GM21360 (cell line): ENCODE results near the gene GCK.

ENCODE experiments used
- ATAC-seq: cut with Tn5 transposase; IDR thresholded peaks from one replicate; pipeline ENCODE4 v1.9.1; 2021; ENCODE audit warnings: mild to moderate bottlenecking, moderate library complexity; ENCODE audit not compliant: unreplicated experiment

Gene GCK

DNA sequence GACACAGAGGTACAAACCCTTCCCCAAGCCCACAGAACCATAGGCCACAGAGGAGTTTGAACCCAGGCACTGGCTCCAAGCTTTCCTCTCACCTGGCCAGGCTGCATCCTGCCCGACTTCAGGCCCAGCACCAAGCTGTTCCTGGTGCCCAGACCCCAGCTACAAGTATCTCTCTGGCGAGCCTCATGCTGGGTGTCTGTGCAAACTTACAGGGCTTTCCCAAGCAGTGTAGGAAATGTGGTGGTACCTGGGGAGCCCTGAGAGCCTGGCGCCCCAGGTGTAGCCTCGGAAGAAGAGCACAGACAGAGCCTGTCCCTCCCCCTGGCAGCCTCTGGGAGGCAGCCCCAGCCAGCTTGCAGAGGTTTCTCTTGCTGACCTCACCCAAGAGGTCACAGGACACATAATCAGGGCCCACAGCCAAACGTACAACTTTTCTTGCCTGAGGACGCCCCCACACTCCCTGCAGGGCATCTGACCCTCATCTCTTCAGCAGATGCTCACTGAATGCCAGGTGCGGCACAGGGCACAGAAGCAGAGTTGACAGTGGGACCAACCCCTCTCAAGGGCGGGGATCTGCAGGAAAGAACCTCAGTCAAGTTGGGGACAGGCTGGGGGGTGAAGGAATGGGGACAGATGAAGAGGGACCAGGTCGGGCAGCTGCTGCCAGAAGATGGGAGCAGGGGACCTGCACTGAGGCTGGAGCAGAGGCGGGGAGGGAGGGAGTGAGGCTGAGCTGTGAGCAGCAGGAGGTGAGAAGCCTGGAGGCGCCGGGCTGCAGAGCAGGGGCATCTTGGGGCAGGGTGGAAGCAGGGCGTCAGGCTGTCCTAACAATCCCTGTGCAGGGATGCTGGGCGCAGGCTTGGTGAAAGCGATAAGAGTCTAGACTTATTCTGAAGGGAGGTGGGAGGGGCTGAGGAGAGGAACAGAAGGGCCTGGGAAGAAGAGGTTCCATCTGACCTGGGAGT is 31.8 kb downstream of the GCK start:
- no peak for ATAC-seq

DNA sequence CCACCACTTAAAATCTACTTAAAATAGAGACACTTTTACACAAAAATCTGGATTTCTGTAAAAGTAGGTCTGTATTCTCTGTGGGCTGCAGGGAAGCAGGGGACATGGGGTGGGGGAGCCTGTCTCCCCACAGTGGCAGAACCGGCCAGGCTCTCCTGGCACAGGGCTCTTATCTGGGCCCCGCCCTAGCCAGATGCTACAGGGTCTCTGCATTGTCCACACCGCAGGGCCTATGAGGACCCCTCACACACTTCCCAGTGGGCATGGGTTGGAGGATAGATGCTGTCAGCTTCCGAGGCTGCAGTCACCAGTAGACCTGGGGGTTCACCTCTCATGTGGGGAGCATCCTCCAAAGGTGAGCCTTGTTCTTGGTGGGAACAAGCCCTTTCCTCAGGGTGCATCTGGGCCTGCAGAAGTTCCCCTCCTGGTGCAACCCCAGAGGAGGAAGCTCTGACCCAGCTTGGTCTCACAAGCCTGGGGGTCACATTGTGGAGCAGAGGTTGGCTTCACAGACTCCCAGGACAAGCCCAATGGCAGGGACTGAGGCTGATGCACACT is 32.7 kb downstream of the GCK start:
- ATAC-seq, result no peak

DNA sequence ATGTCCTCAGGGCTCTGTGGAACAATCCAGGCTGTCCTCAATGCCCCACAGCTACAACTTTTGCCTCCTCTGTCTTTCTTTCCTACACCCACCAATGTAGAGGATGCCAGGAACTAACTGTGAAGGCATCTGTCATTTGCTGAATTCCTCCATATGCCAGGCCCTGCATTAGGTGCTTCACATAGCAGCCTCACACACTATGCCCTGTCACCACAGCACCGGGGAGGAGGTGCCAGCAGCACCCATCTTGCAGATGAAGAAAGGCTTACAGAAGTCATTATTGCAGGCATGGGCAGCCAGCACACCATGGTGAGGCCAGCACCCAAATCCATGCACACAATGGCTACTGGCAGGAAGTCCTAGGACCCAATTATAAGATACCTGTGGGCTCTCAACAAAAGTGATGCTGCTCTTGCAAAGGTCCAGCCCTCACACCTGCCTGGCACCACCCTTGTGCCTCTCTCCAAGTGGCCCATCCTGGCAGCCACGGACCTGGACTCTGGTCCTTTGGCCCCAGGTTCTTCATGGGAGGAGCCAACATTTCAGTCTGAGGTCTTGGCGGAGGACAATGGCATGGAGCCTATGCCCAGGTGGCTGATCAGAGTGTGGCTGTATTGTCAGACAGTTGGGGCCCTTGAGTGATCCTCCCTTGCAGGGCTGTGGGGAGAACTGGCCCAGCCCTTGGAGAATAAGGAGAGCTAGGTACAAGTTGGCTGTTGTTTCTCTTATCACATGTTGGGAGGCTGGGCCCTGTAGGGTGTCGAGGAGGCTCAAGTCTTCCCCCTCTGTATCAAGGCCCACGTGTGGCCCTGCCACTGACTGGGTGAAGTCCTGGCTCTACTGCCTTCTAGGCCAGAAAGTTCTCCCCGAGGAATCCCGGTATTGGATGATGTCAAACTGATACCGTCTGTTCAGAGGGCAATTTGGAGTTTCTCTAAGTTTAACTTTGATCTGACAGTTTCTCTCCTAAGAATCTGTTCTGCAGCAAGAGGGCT is 33.8 kb downstream of the GCK start:
- ATAC-seq, result no peak

DNA sequence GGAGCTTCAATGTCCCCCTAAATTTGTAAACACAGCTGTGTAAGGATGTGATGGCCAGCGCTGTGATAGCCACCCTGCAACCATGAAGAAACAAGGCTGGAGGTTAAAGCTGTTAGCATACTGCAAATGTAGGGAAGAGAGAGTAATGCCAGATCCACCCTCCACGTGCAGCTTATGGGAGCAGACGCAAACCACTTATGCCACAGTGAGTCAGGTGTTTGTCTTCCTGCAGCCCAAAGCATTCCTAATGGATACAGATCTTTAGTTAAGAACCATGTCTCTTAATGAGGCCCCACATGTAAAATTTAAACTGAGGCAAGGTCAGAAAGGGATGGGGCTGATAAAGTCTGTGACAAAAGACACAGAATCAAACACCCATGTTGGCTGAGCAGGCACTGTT is 34.5 kb downstream of the GCK start:
- no peak for ATAC-seq

DNA sequence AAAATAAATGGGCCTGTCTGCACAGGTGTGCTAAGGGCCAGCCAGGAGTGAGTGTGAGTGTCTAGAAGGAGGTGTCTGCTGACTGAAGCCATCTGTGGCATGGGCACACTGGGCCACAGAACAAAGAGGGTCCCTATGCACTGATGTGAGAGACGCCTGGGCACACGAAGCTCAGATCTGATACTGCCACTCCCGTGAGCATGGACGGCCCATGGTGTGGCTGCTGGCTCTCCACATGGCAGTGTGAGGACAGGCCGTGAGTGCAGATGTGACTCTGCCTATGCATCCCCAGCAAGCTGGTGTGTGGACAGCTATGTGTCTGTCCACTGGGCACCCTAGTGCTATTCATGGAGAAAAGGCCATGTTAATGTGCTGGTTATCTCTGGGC is 35.3 kb downstream of the GCK start:
- no peak for ATAC-seq

DNA sequence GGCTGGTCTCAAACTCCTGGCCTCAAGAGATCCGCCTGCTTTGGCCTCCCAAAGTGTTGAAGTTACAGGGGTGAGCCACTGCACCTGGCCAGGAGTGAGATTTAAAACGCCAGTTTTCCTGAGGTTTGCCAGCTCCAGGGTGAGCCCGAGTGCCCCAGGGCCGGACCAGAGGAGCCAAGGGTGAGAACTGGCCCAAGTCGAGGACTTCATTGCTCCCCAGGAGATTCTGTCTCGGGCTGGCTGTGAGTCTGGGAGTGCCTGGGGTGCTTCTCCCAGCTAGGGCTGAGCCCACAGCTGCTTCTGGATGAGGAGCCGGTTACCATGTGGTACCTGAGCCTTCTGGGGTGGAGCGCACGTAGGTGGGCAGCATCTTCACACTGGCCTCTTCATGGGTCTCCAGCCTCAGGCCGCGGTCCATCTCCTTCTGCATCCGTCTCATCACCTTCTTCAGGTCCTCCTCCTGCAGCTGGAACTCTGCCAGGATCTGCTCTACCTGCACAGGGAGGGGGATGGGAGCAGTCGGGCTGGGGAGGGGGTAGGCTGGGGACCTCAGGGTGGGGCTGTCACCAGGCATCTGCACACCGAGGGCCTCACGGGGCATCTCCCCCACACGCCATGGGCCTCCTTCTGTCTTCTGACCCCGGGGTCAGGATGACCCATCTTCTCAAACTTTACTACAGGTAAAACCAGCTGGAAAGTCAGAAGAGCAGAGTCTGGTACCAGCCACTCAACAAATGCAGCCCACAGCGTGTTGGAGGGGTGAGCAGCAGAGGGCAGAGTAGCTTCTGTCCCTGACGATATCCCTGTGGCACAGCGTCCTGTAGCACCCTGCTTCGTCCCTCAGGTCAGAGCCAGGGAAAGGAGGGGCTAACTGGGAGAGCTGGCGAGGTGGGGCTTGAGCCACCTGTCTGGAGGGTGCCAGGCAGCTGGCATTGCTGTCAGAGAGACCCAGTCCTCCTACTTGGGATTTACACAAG is 36.0 kb downstream of the GCK start:
- no peak for ATAC-seq

DNA sequence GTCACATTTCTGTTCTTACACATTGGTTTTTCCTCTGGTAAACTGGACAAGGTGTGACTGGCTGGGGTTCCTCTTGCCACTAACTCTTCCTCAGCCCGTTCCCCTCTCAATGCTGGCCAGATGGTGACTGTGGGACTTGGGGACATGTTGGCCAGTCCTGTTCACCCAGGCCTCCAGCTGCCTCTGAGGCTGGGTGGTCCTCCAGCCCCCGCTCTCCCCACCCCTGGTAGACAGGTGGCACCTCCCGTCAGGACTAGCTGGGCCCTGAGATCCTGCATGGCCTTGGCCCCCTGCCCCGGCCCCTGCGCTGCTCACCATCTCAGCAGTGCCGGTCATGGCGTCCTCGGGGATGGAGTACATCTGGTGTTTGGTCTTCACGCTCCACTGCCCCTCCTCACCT is 37.3 kb downstream of the GCK start:
- no peak for ATAC-seq

DNA sequence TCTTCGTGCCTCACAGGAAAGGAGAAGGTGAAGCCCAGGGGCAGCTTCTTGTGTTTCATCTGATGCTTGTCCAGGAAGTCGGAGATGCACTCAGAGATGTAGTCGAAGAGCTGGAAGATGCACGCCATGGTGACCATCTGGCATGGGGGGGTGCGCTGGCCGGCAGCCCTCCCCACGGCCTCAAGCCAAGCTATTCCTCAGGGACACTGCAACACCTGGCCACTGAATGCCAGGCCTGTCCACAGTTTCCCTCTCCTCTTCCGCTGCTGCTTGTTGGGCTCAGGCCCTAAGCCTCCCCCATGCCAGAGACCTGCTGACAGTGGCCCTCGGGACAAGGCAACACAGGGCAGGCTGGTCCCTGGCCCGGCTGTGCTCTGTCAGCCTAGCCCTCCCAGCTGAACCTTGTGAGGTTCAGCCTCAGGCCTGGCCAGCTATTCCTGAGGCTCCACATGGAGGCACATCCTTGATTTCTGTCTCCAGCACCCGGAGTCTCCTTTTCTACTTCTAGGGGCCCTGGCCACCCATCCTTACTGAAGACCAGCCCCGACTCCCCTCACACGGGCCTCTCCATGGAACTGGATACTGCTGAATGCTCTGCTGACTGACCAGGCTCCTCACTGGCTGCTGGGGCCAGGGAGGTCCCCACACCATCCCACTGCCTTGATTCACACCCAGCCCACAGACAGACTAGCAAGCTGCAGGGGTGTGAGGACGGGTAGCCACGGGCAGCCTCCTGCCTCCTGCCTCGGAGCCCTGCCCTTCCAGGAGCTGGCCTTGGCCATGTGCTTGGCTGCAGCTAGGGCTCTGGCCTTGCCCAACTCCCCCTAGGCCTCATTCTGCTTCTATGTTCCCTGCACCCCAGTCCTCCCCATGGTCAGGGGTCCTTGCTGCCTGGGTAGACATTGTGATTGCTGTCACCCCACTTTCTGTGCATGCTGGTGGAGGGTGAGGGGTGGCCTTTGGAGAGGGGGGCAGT is 38.0 kb downstream of the GCK start:
- ATAC-seq, result no peak

DNA sequence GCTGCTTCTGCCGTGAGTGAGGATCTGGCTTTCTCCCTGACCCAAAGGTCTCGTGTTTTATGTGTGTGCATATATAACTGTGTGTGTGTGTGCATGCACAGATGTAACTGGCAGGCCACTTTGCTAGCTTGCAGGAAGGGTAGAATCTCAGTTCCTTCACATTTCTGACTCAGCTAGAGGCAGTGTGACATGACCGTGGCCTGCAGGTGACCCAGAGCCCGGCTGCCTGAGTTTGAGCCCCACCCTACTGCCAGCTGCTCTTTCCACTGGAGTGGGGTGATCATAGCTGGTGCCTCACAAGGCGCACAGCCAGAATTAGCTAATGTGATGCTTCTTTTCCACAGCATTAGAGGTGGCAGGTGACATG is 38.8 kb downstream of the GCK start:
- ATAC-seq, result no peak

DNA sequence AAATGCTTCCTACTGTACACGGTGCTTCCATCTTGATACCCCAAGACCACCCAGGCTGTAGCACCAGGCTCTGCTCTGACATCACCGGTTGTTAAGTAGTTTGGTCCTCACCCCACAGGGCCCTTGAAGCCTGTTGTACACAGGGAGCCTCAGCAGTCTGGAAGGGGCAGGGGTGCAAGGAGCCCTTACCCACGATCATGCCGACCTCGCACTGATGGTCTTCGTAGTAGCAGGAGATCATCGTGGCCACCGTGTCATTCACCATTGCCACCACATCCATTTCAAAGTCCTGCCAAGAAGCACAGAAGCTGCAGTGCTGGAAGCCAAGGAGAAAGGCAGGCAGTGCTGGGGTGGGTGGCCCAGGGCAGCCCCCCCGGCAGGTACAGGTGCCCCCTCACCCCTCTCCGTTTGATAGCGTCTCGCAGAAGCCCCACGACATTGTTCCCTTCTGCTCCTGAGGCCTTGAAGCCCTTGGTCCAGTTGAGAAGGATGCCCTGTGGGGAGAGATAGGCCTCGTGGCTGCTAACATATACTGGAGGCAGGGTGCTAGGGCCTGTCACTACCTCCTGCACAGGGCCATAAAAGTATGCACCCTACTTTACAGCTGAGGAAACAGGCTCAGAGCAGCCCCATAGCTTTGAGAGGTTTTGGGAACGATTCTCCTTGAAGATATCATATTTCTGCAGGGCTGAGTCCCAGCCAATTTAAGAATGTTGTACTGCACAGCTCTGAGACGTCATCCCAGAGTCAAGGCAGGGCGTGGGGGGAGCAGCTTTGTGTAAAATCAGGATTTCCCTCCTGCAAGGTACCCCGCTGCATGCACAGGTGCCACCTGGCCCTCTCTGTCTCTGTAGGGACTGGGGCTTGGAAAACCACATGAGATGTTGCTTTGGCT is 39.4 kb downstream of the GCK start:
- ATAC-seq, result no peak

DNA sequence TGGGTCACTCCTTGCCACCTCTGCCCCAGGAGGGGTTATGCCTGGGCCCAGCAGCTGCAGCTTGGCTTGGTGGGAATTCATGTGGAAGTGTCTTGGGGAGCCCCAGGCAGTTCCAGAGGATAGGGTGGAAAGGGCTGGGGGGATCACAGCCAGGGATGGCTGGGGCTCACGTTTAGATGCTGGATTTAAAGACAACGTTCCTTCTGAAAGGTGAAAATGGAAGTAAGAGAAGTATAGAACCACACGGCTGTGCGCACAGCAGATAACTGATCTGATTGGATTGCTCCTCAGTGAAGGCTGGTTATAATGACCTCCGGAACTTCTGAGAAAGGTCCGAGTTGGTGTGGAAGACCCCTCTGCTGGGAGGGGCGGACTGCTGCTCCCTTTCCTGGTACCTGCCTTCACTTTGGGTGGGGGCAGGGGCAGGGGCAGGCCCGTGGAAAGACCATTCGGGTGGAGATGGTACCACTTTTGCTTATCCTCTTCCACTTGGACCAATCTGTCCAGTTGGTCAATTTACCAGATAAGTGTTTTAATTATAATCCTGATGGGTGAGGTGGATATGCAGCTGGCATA is 40.2 kb downstream of the GCK start:
- ATAC-seq, result no peak

DNA sequence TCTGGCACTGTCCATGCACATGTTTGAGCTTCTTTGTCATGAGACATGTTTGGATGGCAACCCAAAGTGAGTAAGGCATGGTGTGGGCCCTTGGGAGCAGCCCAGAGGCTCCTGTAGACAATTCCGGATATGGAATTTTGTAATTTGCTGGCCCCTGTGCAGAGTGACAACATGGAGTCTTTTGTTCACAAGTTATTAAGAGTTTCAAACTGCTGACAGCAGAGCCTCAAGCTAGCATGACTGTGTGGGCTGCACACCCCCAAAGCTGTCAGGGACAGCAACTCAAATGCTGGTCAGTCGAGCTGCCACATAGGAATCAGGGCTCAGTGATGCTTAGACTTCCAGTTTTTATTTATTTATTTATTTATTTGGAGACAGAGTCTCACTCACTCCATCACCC is 41.1 kb downstream of the GCK start:
- ATAC-seq, result no peak

DNA sequence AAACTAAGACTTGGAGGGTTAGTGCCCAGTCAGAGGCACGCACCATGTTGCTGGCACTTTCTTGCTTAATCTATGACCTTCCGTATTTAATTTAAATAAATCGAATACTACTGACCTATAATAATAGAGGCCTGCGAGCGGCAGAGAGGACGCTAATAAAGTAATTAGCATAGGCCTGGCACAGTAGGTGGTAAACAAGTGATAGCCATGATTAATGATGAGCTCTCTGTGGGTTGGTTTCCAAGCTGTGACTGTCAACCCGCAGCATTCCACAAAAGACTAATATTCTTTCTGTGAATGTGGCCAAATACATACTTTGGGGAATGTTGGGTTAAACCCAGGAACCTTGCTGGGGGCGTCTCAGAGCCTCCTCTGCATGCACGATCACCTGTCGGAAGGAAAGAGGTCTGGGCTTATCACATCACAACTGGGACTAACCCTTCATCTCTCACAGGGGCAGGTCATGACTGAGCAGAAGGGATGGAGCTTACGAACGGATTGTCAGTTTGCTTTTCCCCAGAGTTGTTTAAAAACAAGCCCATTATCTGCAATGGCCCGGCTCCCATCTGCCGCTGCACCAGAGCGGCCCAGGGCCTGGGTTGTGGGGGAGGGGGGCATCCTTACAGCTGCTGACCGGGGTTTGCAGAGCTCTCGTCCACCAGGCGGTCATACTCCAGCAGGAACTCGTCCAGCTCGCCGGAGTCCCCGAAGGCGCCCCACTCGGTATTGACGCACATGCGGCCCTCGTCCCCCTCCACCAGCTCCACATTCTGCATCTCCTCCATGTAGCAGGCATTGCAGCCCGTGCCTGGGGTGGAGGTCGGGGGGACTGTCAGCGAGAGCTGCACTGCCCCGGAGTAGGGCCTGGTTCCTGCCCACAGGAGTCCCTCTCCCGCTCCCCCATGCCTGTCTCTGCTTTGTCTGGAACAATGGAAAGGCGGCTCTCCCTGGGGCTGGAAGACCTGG is 41.9 kb downstream of the GCK start:
- no peak for ATAC-seq

DNA sequence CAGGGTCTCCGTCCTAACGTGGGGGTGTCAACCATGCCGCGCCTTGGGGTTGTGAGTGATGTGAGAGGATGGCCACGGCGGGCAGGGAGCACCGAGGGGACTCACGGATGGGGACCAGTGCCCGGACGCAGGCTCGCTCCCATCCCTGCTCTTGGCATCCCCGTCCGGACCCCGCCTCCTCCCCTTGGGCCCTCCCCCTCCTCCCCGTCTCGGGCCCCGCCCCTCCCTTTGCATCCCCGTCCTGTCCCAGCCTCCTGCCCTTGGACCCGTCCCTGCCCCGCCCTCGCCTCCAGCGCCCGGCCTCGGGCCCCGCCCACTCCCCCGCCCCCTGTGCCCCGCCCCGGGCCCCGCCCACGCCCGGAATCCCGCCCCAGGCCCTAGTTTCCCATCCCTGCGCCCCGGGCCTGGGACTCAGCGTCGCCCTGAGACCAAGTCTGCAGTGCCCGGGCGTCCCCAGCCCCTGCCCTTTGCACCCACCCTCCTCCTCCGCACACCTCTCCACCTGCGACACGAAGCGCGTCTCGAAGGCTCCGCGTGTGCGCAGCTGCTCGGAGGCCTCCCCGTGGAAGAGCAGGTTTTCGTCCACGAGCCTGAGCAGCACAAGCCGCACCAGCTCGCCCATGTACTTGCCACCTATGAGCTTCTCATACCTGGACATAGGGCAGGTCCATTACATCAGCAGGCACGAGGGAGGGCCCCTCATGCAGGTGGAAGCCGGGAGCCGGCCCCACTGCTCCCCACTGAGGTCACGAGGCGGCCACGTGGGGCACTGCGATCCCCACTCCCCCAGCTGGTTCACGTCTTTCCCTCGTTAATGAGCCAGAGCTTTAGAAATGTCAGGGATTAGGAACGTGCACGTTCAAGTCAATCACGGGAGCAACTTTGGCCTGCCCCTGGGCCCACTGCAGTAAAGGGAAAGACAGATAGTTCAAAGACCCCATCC is 43.0 kb downstream of the GCK start:
- no peak for ATAC-seq

DNA sequence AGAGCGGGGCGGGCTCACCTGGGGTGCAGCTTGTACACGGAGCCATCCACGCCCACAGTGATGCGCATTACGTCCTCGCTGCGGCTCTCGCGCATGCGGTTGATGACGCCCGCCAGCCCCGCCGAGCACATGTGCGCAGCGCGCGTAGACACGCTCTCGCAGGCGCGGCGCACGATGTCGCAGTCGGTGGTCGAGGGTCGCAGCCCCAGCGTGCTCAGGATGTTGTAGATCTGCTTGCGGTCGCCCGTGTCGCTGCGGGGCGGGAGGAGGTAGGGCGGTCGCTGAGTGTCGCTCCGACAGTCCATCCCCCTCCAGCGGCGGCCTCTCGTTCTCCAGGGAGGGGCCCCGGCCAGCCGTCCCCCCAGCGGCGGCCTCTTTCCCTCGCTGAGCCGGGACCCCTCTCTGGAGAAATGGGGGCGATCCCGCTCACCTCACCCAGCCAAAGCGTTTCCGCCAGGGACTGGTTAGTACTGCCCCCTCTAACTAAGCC is 43.7 kb downstream of the GCK start:
- ATAC-seq, result no peak
